SHP77 (cell line): ENCODE results near the gene SEPTIN5.
"Not testable (repeated sequence)": the region's sequence is repeated elsewhere in the genome, so short reads cannot be mapped to it uniquely, and the experiment has no call there.

Experiments
- DNase-seq, 2 experiments: peaks; one replicate each; lab custom pipeline; 2025; lab: John Stamatoyannopoulos, UW

The SEPTIN5 gene

GRCh38 chr22:19714312-19715187, at the start of gene SEPTIN5:
Gene SEPTIN5, plus strand, starts transcription at chr22:19714503. Its CDS starts 86 bp downstream, at chr22:19714589.
- DNase-seq, result no peak

DNA sequence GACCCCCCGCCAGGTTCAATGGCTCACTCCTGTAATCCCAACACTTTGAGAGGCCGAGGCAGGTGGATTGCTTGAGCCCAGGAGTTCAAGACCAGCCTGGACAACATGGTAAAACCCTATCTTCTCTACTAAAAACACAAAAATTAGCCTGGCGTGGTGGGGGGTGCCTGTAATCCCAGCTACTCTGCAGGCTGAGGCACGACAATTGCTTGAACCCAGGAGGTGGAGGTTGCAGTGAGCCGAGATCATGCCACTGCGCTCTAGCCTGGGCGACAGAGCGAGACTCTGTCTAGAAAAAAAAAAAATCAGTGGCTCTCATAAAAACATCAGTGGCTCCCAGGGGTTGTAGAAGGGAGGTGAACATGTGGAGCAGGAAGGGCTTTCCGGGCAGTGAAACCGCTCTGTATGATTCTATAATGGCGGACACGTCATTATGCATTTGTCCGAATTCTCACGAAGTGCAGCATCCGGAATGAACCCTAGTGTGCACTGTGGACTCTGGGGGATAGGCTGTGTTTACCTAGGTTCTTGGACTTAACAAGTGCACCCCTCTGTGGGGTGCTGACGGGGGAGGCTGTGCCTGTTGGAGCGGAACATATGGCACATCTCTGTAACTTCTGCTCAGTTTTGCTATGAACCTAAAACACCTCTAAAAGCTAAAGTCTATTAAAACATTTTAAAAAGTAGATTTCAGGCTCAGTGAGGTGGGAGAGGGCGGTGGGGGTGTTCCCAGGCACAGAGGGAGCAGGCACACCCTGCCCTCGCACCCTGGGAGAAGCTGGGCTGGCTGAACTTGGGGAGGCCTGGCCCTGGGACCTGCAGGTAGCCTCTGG, 49.1 kb upstream of the SEPTIN5 start:
- no peak for DNase-seq

GRCh38 chr22:19665784-19666672, 48.3 kb upstream of the SEPTIN5 start:
- no peak for DNase-seq

GRCh38 chr22:19666673-19667593, 47.4 kb upstream of the SEPTIN5 start:
- no peak for DNase-seq

GRCh38 chr22:19667872-19668740, 46.2 kb upstream of the SEPTIN5 start:
- DNase-seq, result no peak

DNA sequence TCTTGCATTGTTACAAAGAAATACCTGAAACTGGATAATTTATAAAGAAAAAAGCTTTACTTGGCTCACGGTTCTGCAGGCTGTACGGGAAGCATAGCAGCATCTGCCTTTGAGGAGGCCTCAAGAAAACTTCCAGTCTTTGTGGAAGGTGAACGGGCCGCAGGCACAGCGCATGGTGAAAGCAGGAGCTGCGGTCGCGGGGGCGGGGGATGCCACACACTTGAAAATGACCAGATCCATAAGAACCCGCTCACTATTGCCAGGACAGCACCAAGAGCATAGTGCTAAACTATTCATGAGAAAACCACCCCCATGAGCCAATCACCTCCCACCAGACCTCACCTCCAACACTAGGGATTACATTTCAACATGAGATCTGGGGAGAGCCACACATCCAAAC, 45.6 kb upstream of the SEPTIN5 start:
- no peak for DNase-seq

DNA sequence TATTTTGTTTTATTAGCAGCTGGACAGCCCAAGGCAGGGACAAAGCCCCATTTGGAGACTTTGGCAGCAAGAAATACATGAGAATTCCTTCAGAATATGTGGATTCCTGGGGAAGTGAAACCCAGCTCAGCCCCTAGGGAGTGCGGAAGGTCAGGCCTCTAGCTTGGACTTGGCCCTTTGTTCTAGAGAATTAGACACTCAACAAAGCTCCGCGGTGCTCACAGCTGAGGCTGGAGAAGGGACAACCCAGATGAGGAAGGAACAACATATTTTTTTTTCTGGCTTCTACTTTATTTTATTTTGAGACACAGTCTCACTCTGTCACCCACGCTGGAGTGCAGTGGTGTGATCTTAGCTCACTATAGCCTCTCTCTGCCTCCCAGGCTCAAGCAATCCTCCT, 44.7 kb upstream of the SEPTIN5 start:
- no peak for DNase-seq

- no peak for DNase-seq
Measured at GRCh38 chr22:19671316-19671715, 43.0 kb upstream of the SEPTIN5 start.

DNA sequence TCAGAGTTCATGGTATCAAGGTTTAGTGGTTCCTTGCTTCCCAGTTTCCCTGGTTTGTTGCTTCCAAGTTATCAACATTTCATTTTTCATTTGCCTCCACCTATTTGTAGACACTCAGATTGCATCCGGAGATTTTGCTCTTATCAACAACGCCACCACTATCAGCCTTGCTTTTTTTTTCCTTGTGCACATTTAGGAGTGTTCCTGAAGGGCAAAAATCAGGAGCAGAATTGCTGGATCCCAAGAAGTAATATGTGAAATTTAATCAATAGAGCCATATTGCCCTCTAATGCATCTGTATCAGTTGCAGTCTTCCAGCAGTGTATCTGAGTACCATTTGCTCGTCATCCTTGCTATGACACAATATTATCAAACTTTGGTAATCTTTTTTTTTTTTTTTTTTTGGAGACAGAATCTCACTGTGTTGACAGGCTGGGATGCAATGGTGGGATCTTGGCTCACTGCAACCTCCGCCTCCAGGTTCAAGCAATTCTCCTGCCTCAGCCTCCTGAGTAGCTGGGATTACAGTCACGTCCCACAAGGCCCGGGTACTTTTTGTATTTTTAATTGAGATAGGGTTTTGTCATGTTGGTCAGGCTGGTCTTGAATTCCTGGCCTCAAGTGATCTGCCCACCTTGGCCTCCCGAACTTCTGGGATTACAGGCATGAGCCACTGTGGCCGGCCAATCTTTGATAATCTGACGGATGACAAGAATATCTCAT, 42.1 kb upstream of the SEPTIN5 start:
- no peak for DNase-seq

DNA sequence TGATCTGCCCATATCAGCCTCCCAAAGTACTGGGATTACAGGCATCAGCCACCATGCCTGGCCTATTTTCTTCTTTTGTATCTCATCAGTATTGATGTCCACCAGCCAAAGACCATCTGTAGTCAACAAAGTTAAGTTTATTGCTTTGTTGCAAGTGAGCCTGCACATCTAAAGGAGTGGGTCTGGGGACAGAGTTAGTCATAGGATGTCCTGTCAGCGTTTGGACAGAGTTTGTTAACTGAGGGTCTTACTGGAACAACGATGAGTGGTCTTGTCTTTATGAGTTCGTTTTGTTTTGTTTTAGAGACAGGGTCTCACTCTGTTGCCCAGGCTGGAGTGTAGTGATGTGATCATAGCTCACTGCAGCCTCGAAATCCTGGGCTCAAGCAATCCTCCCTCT, 40.6 kb upstream of the SEPTIN5 start:
- no peak for DNase-seq

GRCh38 chr22:19674129-19674928, 40.0 kb upstream of the SEPTIN5 start:
- peak in 1 of 2 experiments; percentile 23 for DNase-seq

DNA sequence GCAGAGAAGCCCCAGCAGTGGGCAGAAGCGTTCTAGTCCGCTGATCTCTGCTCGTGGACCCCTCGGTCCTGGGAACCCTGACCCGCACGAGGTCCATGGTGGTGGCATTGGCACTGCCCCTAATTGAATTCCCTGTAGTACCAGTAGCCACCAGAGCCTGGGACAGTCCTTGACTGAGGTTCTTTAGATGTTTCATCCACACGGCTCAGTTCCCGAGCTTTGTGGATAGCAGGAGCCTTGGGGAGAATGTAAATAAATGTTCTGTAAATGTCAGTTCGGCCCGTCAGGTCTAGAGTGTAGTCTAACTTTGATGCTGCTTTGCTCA, 39.4 kb upstream of the SEPTIN5 start:
- no peak for DNase-seq

- no peak for DNase-seq
Measured at GRCh38 chr22:19675428-19675827, 38.9 kb upstream of the SEPTIN5 start.

- not testable (repeated sequence) for DNase-seq
Measured at GRCh38 chr22:19676437-19676836, 37.9 kb upstream of the SEPTIN5 start.

- DNase-seq, result no peak
Measured at GRCh38 chr22:19678949-19679521, 35.3 kb upstream of the SEPTIN5 start.

GRCh38 chr22:19679522-19680101, 34.7 kb upstream of the SEPTIN5 start:
- no peak for DNase-seq

DNA sequence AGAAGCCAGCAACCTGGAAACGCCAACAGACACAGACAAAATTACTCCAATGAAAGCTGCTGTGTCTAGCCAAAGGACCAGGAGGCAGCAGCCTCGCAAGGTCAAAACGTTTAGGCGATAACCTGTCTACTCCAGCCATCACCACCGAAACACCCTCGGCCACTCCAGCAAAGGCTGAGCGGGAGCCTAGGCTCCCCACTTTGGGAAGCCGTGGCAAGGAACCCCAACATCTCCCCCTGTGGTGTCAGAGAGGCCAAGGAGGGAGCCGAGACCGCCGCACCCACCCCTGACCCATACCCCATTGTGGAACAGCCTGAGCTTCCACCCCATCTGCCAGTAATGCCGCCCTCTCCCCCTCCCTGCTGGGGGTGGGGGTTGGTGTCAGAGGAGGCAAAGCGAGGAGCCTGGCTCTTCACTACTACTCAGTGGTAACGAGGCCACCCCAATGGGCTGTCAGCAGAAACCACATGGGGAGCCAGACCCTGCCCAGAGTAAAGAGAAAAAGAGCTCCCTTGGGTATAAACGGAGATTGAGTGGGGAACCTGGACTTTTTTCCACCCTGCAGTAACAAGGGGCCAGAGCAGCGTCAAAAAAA, 33.9 kb upstream of the SEPTIN5 start:
- DNase-seq, result no peak
